HG02623 (cell line): ENCODE measurements around the gene WDR59.
"Not testable (repeated sequence)": the region's sequence is repeated elsewhere in the genome, so short reads cannot be mapped to it uniquely, and the experiment has no call there.

Experiments
- ATAC-seq: cut with Tn5 transposase; IDR thresholded peaks from one replicate; pipeline ENCODE4 v1.9.1; 2021; ENCODE audit warnings: moderate library complexity; ENCODE audit not compliant: unreplicated experiment

WDR59 gene

GRCh38 chr16:74984529-74985296 lies at the start of gene WDR59:
TSS of gene WDR59 (minus strand) at chr16:74985123. CDS start at chr16:74985017, 106 bp downstream.
- ATAC-seq, result peak; percentile 99

- no peak for ATAC-seq
Measured at GRCh38 chr16:75032655-75033054, 47.7 kb upstream of the WDR59 start.

GRCh38 chr16:75029854-75030253 lies 44.9 kb upstream of the WDR59 start:
- ATAC-seq, result no peak

- ATAC-seq, result no peak
Measured at GRCh38 chr16:75028544-75029135, 43.7 kb upstream of the WDR59 start.

- ATAC-seq, result no peak
Measured at GRCh38 chr16:75027520-75028300, 42.8 kb upstream of the WDR59 start.

- ATAC-seq, result no peak
Measured at GRCh38 chr16:75026892-75027391, 42.0 kb upstream of the WDR59 start.

- ATAC-seq, result not testable (repeated sequence)
Measured at GRCh38 chr16:75026239-75026891, 41.4 kb upstream of the WDR59 start.

- ATAC-seq, result no peak
Measured at GRCh38 chr16:75025761-75026160, 40.8 kb upstream of the WDR59 start.

GRCh38 chr16:75024594-75024993 lies 39.7 kb upstream of the WDR59 start:
- no peak for ATAC-seq

GRCh38 chr16:75024182-75024581 lies 39.3 kb upstream of the WDR59 start:
- no peak for ATAC-seq

GRCh38 chr16:75023009-75023408 lies 38.1 kb upstream of the WDR59 start:
- ATAC-seq, result no peak

GRCh38 chr16:75022567-75022966 lies 37.6 kb upstream of the WDR59 start:
- ATAC-seq, result no peak

- ATAC-seq, result no peak
Measured at GRCh38 chr16:75021410-75021809, 36.5 kb upstream of the WDR59 start.

- no peak for ATAC-seq
Measured at GRCh38 chr16:75019586-75019985, 34.7 kb upstream of the WDR59 start.

GRCh38 chr16:75019007-75019406 lies 34.1 kb upstream of the WDR59 start:
- no peak for ATAC-seq

- ATAC-seq, result no peak
Measured at GRCh38 chr16:75017670-75018525, 33.0 kb upstream of the WDR59 start.

- not testable (repeated sequence) for ATAC-seq
Measured at GRCh38 chr16:75016451-75017081, 31.6 kb upstream of the WDR59 start.

- no peak for ATAC-seq
Measured at GRCh38 chr16:75014318-75014717, 29.4 kb upstream of the WDR59 start.

GRCh38 chr16:75013123-75013522 lies 28.2 kb upstream of the WDR59 start:
- not testable (repeated sequence) for ATAC-seq
